ENCODE measurements around the gene ARHGEF3. TPM values are rescaled to one million over a fixed set of nuclear protein-coding genes. Genes with fewer than 3 reads are reported as not detected.
"Not testable (repeated sequence)": the region's sequence is repeated elsewhere in the genome, so short reads cannot be mapped to it uniquely, and the experiment has no call there.

ARHGEF3 gene
- total RNA-seq, 1 experiment from 2014 or later, result 4.4 TPM

DNA sequence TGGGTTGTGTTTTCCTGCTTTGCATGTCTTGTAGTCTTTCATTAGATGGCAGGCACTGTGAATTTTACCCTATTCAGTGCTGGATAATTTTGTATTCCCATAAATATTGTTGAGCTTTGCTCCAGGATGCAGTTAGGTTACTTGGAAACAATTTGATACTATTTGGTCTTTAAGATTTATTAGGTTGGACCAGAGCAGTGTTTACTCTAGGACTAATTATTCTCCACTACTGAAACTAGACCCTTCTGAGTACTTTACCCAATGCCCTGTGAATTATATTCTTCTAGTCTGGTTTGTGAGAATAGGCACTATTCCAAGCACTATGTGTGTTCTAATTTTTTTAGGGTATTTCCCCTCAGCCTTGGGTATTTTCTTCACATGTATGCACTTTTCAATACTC lies 80.9 kb downstream of the ARHGEF3 start:
- Histone ChIP-seq H3K18ac (ENCODE audit: insufficient read length, low read depth, low read length) (no peak overlapping the region), H3K79me2 (ENCODE audit: insufficient read depth, low read length) (no peaks in the 10 kb centered on the region), H3K27ac (ENCODE audit: insufficient read length, low read depth, low read length) (no peak overlapping the region), H4K5ac (ENCODE audit: insufficient read length, low read depth, low read length) (no peak overlapping the region), H3K23me2 (ENCODE audit: insufficient read length, low read depth, low read length, poor library complexity, severe bottlenecking) (no peaks in the 10 kb centered on the region), H3T11ph (ENCODE audit: low read length) (no peak overlapping the region), H4K91ac (ENCODE audit: insufficient read length, low read depth, low read length) (no peak overlapping the region), H3K4me2 (ENCODE audit: insufficient read depth, insufficient read length, low read length) (no peak overlapping the region), H2BK120ac (ENCODE audit: low read depth, low read length, poor library complexity, severe bottlenecking) (no peak overlapping the region), H3K9me3 (ENCODE audit: control insufficient read depth, low read depth, low read length) (no peaks in the 10 kb centered on the region), H3K56ac (ENCODE audit: insufficient read length, low read depth, low read length) (no peak overlapping the region), H3K9ac (ENCODE audit: extremely low read depth, insufficient read length, low read length) (no peak overlapping the region), H2BK15ac (ENCODE audit: low read depth, low read length) (no peak overlapping the region), H4K8ac (replicated peaks; ENCODE audit: insufficient read length, low read depth, low read length) (no peak overlapping the region), H3K79me1 (ENCODE audit: insufficient read depth, low read depth, low read length, poor library complexity, severe bottlenecking) (no peaks in the 10 kb centered on the region), H3K27me3 (ENCODE audit: insufficient read depth, low read length) (no peaks in the 10 kb centered on the region), H3K14ac (ENCODE audit: insufficient read depth, low read length) (no peak overlapping the region), H3K4me1 (ENCODE audit: insufficient read depth, low read length) (no peaks in the 10 kb centered on the region), H2AK5ac (ENCODE audit: insufficient read length, low read length) (no peak overlapping the region), H2BK20ac (ENCODE audit: low read depth, low read length, poor library complexity, severe bottlenecking) (no peak overlapping the region), H2BK12ac (ENCODE audit: insufficient read length, low read depth, low read length) (no peak overlapping the region), H2AFZ (ENCODE audit: low read length) (no peak overlapping the region), H4K20me1 (ENCODE audit: control insufficient read depth, insufficient read depth, insufficient read length) (no peaks in the 10 kb centered on the region), H3K23ac (ENCODE audit: insufficient read length, low read depth, low read length) (no peak overlapping the region), H2BK5ac (ENCODE audit: insufficient read length, low read length) (no peak overlapping the region), H3K4ac (ENCODE audit: low read depth, low read length) (no peak overlapping the region)
- H3K27ac Mint-ChIP-seq, result no peak overlapping the region
- H3K4me1 Mint-ChIP-seq, result no peaks in the 10 kb centered on the region
- peaks cover 0 to 17% (median 2%) of the 10 kb centered on the region in 3 experiments; a peak in 4 of 7 replicates for H3K36me3 Mint-ChIP-seq (ENCODE audit: insufficient read depth in 1 of 3, low read depth in 3 of 3)
- H3K27me3 Mint-ChIP-seq (ENCODE audit: low read depth), result no peaks in the 10 kb centered on the region; the same call in 1 of the 2 replicates
- no peak for TF ChIP-seq CTCF (conservative IDR thresholded peaks at IDR 0.05)
- H3K4me3 Mint-ChIP-seq, result no peak overlapping the region
- DNase-seq, result no peak
- peaks cover 20 to 25% of the 10 kb centered on the region in 2 experiments for H3K9me3 Mint-ChIP-seq

DNA sequence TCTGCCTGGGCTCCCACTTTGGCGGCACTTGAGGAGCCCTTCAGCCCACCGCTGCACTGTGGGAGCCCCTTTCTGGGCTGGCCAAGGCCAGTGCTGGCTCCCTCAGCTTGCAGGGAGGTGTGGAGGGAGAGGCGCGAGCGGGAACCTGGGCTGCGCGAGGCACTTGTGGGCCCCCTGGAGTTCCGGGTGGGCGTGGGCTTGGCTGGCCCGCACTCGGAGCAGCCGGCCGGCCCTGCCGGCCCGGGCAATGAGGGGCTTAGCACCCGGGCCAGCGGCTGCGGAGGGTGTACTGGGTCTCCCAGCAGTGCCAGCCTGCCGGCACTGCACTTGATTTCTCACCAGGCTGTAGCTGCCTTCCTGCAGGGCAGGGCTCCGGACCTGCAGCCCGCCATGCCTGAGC lies 82.9 kb downstream of the ARHGEF3 start:
- not testable (repeated sequence) for H3T11ph ChIP-seq (ENCODE audit: low read length); H2AFZ ChIP-seq (ENCODE audit: low read length); H2BK5ac ChIP-seq (ENCODE audit: insufficient read length, low read length); H3K27ac ChIP-seq (ENCODE audit: insufficient read length, low read depth, low read length); DNase-seq; H3K4ac ChIP-seq (ENCODE audit: low read depth, low read length); H2BK15ac ChIP-seq (ENCODE audit: low read depth, low read length); H3K27me3 ChIP-seq (ENCODE audit: insufficient read depth, low read length); H4K8ac ChIP-seq (replicated peaks; ENCODE audit: insufficient read length, low read depth, low read length); H2BK20ac ChIP-seq (ENCODE audit: low read depth, low read length, poor library complexity, severe bottlenecking); H3K4me3 Mint-ChIP-seq; H3K56ac ChIP-seq (ENCODE audit: insufficient read length, low read depth, low read length); H4K20me1 ChIP-seq (ENCODE audit: control insufficient read depth, insufficient read depth, insufficient read length); H3K9me3 ChIP-seq (ENCODE audit: control insufficient read depth, low read depth, low read length); H3K9ac ChIP-seq (ENCODE audit: extremely low read depth, insufficient read length, low read length); H3K4me1 ChIP-seq (ENCODE audit: insufficient read depth, low read length); H3K27ac Mint-ChIP-seq; H3K14ac ChIP-seq (ENCODE audit: insufficient read depth, low read length); H3K4me1 Mint-ChIP-seq; H3K79me1 ChIP-seq (ENCODE audit: insufficient read depth, low read depth, low read length, poor library complexity, severe bottlenecking); H3K18ac ChIP-seq (ENCODE audit: insufficient read length, low read depth, low read length); H2BK12ac ChIP-seq (ENCODE audit: insufficient read length, low read depth, low read length); H2AK5ac ChIP-seq (ENCODE audit: insufficient read length, low read length); H4K91ac ChIP-seq (ENCODE audit: insufficient read length, low read depth, low read length); H3K27me3 Mint-ChIP-seq (ENCODE audit: low read depth); H3K23ac ChIP-seq (ENCODE audit: insufficient read length, low read depth, low read length); H4K5ac ChIP-seq (ENCODE audit: insufficient read length, low read depth, low read length); H3K4me2 ChIP-seq (ENCODE audit: insufficient read depth, insufficient read length, low read length); H3K79me2 ChIP-seq (ENCODE audit: insufficient read depth, low read length); H2BK120ac ChIP-seq (ENCODE audit: low read depth, low read length, poor library complexity, severe bottlenecking); H3K23me2 ChIP-seq (ENCODE audit: insufficient read length, low read depth, low read length, poor library complexity, severe bottlenecking)
- no CpG with 5 or more reads among the region's 21 CpGs for WGBS (ENCODE audit: extremely low coverage, insufficient read length, low lambda C conversion rate)
- Mint-ChIP-seq H3K9me3 (peaks cover 24 to 29% of the 10 kb centered on the region in 2 experiments), H3K36me3 (ENCODE audit: insufficient read depth in 1 of 3, low read depth in 3 of 3) (peaks cover 2 to 17% (median 4%) of the 10 kb centered on the region in 3 experiments; a peak in 6 of 7 replicates)
